ENCODE results near the gene CHRNA3. TPM values are rescaled to one million over a fixed set of nuclear protein-coding genes. Genes with fewer than 3 reads are reported as not detected.

Gene CHRNA3
- total and polyA plus RNA-seq, 7 donors = 0.23 to 13.8 (median 6.9) TPM

- TF ChIP-seq POLR2AphosphoS5 (IDR thresholded peaks at IDR 0.05) (no peak), EP300 (IDR thresholded peaks at IDR 0.05) (no peak), CTCF (IDR thresholded peaks at IDR 0.05) (no peak), POLR2A (IDR thresholded peaks at IDR 0.05) (no peak)
- Histone ChIP-seq H3K27me3 (no peaks in the 10 kb centered on the region), H3K4me1 (no peaks in the 10 kb centered on the region), H3K27ac (no peak overlapping the region), H3K36me3 (no peaks in the 10 kb centered on the region), H3K9me3 (no peaks in the 10 kb centered on the region), H3K4me3 (no peak overlapping the region)
- WGBS, 2 donors = 55 to 66% methylated on average over 5 of the region's 5 CpGs
- intact Hi-C loops (cut with DNase I) = no loop called here
- no peak for DNase-seq
Observed at GRCh38 chr15:78662028-78662427, 41.2 kb upstream of the CHRNA3 start.

- H3K27me3 ChIP-seq = no peaks in the 10 kb centered on the region
- no peak for DNase-seq
- H3K4me1 ChIP-seq = no peaks in the 10 kb centered on the region
- H3K9me3 ChIP-seq = no peaks in the 10 kb centered on the region
- no peak overlapping the region for H3K27ac ChIP-seq
- H3K4me3 ChIP-seq = no peak overlapping the region
- TF ChIP-seq EP300 (IDR thresholded peaks at IDR 0.05) (no peak), POLR2A (IDR thresholded peaks at IDR 0.05) (no peak), POLR2AphosphoS5 (IDR thresholded peaks at IDR 0.05) (no peak)
- H3K36me3 ChIP-seq = no peaks in the 10 kb centered on the region
- WGBS, 2 donors = 92 to 95% methylated on average over 19 of the region's 19 CpGs
- intact Hi-C loops (cut with DNase I) = no loop called here
Observed at GRCh38 chr15:78661001-78661400, 40.2 kb upstream of the CHRNA3 start.

GRCh38 chr15:78660584-78660983, 39.8 kb upstream of the CHRNA3 start:
- WGBS, 2 donors = 58 to 70% methylated on average over 9 of the region's 9 CpGs
- no peak for DNase-seq
- Histone ChIP-seq H3K27ac (no peak overlapping the region), H3K9me3 (no peaks in the 10 kb centered on the region), H3K4me1 (no peaks in the 10 kb centered on the region), H3K27me3 (no peaks in the 10 kb centered on the region), H3K36me3 (no peaks in the 10 kb centered on the region), H3K4me3 (no peak overlapping the region)
- TF ChIP-seq POLR2AphosphoS5 (IDR thresholded peaks at IDR 0.05) = no peak
- TF ChIP-seq POLR2A (IDR thresholded peaks at IDR 0.05) = no peak
- TF ChIP-seq EP300 (IDR thresholded peaks at IDR 0.05) = no peak
- TF ChIP-seq CTCF (IDR thresholded peaks at IDR 0.05) = no peak
- intact Hi-C loops (cut with DNase I) = no loop called here

- Histone ChIP-seq H3K36me3 (no peaks in the 10 kb centered on the region), H3K9me3 (no peaks in the 10 kb centered on the region), H3K27ac (no peak overlapping the region), H3K4me1 (no peaks in the 10 kb centered on the region), H3K27me3 (no peaks in the 10 kb centered on the region), H3K4me3 (no peak overlapping the region)
- DNase-seq = no peak
- TF ChIP-seq CTCF (IDR thresholded peaks at IDR 0.05) (no peak), POLR2AphosphoS5 (IDR thresholded peaks at IDR 0.05) (no peak), POLR2A (IDR thresholded peaks at IDR 0.05) (no peak), EP300 (IDR thresholded peaks at IDR 0.05) (no peak)
- intact Hi-C loops (cut with DNase I) = no loop called here
Observed at GRCh38 chr15:78658823-78659222, 38.0 kb upstream of the CHRNA3 start.

GRCh38 chr15:78654272-78654671, 33.5 kb upstream of the CHRNA3 start:
- Histone ChIP-seq H3K4me3 (no peak overlapping the region), H3K4me1 (no peaks in the 10 kb centered on the region), H3K27me3 (no peaks in the 10 kb centered on the region), H3K27ac (no peak overlapping the region), H3K36me3 (no peaks in the 10 kb centered on the region), H3K9me3 (no peaks in the 10 kb centered on the region)
- DNase-seq = no peak
- TF ChIP-seq POLR2AphosphoS5 (IDR thresholded peaks at IDR 0.05) = no peak
- no peak for TF ChIP-seq EP300 (IDR thresholded peaks at IDR 0.05)
- TF ChIP-seq CTCF (IDR thresholded peaks at IDR 0.05) = no peak
- no peak for TF ChIP-seq POLR2A (IDR thresholded peaks at IDR 0.05)
- 89 to 92% methylated on average over 4 of the region's 4 CpGs for WGBS, 2 donors
- intact Hi-C loops (cut with DNase I) = no loop called here
